ENCODE data around the gene NOVA2.

Gene NOVA2

DNA sequence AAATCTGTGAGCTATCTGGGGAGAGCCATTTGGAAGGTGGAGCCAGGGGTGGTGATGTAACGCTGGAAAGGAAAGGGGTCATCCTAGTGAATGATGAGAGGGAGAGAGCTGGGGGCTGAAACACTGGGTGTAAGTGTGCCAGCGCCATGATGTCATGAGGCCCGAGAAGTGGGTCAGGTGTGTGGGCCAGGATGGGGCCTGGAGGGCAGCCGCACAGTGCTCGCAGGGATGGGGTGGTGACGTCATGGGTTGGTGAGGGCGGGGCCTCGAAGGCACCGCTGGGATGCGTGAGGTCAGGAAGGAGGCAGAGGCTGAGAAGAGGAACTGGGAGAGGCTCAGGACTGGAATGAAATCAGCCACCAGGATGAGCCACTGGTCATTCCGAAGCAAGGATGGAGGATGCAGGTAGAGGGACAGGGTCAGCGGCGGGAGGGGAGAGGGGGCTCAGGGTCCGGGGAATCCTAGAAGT lies 26.0 kb upstream of the NOVA2 start:
- no peak for DNase-seq

GRCh38 chr19:45998834-45999233 lies 25.2 kb upstream of the NOVA2 start:
- no peak for DNase-seq

GRCh38 chr19:45996933-45997332 lies 23.3 kb upstream of the NOVA2 start:
- DNase-seq, result no peak

DNA sequence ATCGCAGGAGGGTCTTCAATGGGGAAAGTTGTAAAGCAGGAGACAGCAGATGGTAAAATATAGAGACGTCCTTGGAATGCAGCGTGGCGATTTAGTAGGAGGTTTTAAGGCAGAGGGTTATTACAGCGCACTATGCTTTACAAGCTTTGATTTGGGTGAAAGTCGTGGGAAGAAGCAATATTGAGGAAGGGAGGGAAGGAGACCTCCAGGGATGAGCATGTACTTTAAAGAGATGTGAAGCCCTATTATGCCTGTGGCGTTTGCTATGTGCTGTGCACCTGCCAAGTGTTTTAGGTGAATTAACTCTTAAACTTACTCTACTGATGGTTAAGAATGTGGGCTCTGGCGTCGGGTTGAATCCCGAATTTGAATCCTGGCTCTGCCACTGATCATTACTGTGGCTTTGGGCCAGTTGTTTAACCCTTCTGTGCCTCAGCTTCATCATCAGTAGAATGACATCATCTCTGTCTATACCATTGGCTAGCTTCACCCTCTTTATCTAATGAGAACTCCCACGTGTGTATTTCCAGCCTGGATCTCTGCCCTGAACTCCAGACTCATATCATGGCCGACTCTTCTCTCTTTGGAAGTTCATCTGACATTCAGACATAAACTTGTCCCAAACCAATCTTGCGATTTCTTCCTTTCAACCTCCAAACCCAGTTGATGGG lies 22.2 kb upstream of the NOVA2 start:
- no peak for DNase-seq

- peak; percentile 94 for DNase-seq
Observed at GRCh38 chr19:45994998-45995714, 21.5 kb upstream of the NOVA2 start, which contains the start of gene CCDC61. Gene CCDC61 (plus strand): TSS chr19:45995467. CDS start chr19:46003019, 7,552 bp downstream.

- DNase-seq, result no peak
Observed at GRCh38 chr19:45994456-45994997, 20.9 kb upstream of the NOVA2 start.

DNA sequence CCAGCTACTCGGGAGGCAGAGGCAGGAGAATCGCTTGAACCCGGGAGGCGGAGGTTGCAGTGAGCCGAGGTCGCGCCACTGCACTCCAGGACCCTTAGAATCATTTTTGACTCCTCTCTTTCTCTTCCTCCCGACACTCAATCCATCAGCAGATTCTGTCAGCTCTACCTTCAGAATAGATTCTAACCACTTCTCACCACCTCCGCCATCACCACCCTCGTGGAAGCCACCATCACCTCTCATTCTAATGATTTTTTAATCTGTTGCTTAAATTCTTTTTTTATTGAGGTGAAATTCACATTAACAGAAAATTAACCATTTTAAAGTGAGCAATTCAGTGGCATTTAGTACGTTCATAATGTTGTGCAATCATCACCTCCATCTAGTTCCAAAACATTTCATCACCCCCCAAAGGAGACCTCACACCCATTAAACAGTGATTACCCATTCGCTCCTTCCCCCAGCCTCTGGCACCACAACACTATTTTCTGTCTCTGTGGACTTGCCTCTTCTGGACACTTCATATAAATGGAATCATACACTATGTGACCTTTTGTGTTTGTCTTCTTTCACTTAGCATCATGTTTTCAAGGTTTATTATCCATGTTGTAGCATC lies 16.6 kb upstream of the NOVA2 start:
- DNase-seq, result no peak

GRCh38 chr19:45985321-45985720 lies 11.7 kb upstream of the NOVA2 start:
- no peak for DNase-seq

DNA sequence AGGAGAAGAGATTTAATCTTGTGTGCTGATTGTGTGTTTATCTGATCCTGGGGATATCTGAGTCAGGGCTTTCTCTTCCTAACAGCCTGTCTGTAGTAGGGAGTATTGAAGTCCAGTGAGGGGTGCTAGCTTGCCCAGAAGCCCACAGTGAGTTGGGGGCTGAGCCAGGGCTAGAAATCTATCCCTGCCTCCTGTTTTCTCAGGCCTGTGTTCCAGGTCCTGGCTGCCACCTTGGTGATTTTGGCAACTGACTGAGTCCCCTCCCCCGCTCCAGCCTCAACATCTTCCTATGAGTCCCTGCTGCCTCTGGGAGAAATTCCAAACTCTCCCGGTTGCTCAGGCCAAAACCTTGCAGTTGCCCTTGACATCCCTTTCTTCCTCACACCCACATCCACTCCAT lies 7.7 kb upstream of the NOVA2 start:
- DNase-seq, result no peak

GRCh38 chr19:45978156-45978555 lies 4.5 kb upstream of the NOVA2 start:
- no peak for DNase-seq

- no peak for DNase-seq
Observed at GRCh38 chr19:45976178-45976577, 2.5 kb upstream of the NOVA2 start.

- no peak for DNase-seq
Observed at GRCh38 chr19:45975306-45976070, 1.8 kb upstream of the NOVA2 start.

- DNase-seq, result no peak
Observed at GRCh38 chr19:45972947-45973540, 621 bp downstream of the NOVA2 start.

DNA sequence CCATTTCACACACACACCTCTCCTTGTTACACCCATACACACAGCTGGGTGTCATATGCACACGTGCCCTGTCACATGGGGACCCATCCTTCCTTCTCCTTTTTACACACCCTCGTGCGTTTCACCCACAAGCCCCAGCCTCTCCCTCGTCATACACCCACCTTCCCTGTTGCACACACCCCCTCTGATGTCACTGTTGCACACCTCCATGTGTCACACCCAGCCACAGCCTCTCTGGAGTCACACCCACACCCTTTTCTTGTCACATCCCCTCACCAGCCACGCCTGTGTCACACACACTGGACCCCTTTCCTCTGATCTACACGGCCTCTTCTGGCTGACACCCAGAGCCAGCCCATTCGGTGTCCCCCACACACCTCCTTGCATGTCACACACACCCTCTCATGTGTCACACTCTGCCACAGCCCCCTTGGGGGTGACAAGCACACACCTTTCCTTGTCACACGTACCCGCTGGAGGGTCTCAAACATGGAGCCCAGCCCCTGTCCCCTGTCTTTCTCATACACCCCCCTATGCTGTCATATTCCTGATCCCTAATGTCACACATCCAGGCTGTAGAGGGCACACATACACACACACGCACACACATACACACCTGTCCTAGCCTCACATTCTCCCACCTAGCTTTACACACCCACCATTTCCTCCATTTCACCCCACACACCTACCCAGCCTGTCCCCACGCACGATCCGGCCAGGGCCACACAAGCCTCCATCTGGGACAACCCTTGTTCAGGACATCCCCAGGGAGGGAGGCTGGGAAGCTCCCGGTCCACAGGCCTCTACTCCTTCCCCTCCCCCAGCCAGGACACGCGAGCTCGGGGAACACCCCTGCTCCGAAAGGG lies 1.4 kb downstream of the NOVA2 start:
- no peak for DNase-seq

GRCh38 chr19:45971260-45971902 lies 2.3 kb downstream of the NOVA2 start:
- DNase-seq, result no peak

DNA sequence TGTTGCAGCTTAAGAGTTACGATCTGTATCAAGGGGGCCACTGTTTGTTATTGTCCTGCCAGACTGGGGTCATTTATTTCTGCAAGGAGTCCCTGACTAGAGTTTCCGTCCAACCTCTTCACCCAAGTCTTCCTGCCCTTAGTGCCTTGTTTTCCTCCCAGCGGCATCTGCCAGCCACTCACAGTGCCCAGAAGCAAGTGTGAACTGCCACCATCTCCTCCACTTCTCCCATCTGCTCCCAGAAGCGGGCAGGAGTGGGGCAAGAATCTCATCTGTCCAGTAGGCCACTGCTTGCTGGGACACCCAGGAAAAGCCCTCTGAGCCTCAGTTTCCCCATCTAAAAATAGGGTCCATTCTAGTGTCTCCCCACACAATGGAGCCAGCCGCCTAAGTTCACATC lies 4.0 kb downstream of the NOVA2 start:
- no peak for DNase-seq

- DNase-seq, result no peak
Observed at GRCh38 chr19:45968626-45969025, 5.0 kb downstream of the NOVA2 start.

- no peak for DNase-seq
Observed at GRCh38 chr19:45967246-45967645, 6.4 kb downstream of the NOVA2 start.

DNA sequence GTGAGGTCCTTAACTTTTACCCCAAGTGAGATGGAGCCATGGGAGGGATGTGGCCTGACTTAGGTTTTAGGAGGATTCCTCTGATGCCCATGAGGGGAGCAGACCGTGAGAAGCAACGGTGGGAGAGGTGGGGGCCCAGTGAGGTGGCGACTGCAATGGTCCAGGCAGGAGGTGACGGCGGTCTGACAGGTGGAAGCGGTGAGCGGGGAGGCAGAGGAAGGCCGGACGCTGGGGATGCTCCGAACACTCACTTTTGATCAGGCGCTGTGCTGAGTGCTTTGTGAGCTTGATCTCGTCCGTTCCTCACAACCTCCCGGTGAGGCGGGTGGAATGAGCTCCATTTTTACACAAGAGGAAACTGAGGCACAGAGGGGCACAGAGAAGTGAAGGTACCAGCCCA lies 11.6 kb downstream of the NOVA2 start:
- DNase-seq, result no peak

- no peak for DNase-seq
Observed at GRCh38 chr19:45960595-45961235, 12.9 kb downstream of the NOVA2 start.
